BJ (cell line): ENCODE measurements around the gene PRKACA. TPM values are rescaled to one million over a fixed set of nuclear protein-coding genes. Genes with fewer than 3 reads are reported as not detected.
"Not testable (repeated sequence)": the region's sequence is repeated elsewhere in the genome, so short reads cannot be mapped to it uniquely, and the experiment has no call there.

Experiments used
- CTCF ChIA-PET: fragments of 350-600 bp; formaldehyde crosslinking; extraction: SDS; loops from one replicate; lab custom pipeline; 2021; ENCODE audit warnings: antibody characterized with exemption, inconsistent platforms; lab: Yijun Ruan, JAX
- POLR2A ChIA-PET: fragments of 300-600 bp; sonication (Branson Sonifier 250); formaldehyde crosslinking; extraction: SDS; loops from one replicate; lab custom pipeline; 2021; ENCODE audit warnings: antibody characterized with exemption; lab: Charles Lee
- DNase-seq: peaks from one replicate; pipeline ENCODE4 v3.0.0-alpha.2; 2011; ENCODE audit warnings: low read depth
- H3K27me3 ChIP-seq: 2 replicates; pipeline ENCODE4 v1.6.0; 2011; ENCODE audit warnings: low read length; ENCODE audit not compliant: control insufficient read depth, insufficient read depth
- H3K36me3 ChIP-seq: 2 replicates; pipeline ENCODE4 v1.5.1; 2011; ENCODE audit warnings: low read length; ENCODE audit not compliant: control insufficient read depth, insufficient read depth
- H3K4me3 ChIP-seq: 2 replicates; pipeline ENCODE4 v1.5.1; 2011; ENCODE audit warnings: low read depth, mild to moderate bottlenecking, control low read depth, low read length
- polyA plus RNA-seq: library from polyadenylated mRNA; depleted of rRNA; stranded (reverse); fragments of >200 nt; gene quantifications from 2 replicates; pipeline ENCODE4 v1.2.3, GENCODE V29; 2011
- TF ChIP-seq, protein P1 (sequence below): IDR thresholded peaks from 2 replicates; pipeline ENCODE4 v1.5.1; 2011; ENCODE audit warnings: low read depth, mild to moderate bottlenecking, control low read depth, inconsistent platforms, low read length, moderate library complexity; ENCODE audit not compliant: insufficient read depth

Gene PRKACA
- polyA plus RNA-seq, 1 experiment = 35.4 TPM

- TF ChIP-seq, protein P1, sequence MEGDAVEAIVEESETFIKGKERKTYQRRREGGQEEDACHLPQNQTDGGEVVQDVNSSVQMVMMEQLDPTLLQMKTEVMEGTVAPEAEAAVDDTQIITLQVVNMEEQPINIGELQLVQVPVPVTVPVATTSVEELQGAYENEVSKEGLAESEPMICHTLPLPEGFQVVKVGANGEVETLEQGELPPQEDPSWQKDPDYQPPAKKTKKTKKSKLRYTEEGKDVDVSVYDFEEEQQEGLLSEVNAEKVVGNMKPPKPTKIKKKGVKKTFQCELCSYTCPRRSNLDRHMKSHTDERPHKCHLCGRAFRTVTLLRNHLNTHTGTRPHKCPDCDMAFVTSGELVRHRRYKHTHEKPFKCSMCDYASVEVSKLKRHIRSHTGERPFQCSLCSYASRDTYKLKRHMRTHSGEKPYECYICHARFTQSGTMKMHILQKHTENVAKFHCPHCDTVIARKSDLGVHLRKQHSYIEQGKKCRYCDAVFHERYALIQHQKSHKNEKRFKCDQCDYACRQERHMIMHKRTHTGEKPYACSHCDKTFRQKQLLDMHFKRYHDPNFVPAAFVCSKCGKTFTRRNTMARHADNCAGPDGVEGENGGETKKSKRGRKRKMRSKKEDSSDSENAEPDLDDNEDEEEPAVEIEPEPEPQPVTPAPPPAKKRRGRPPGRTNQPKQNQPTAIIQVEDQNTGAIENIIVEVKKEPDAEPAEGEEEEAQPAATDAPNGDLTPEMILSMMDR = no peak
- Histone ChIP-seq H3K4me3 (no peak overlapping the region), H3K36me3 (no peaks in the 10 kb centered on the region), H3K27me3 (no peaks in the 10 kb centered on the region)
- DNase-seq = no peak
- CTCF ChIA-PET = interaction anchor here (0.9 to 1.8 kb wide), 4 partner anchors 10 to 21 kb away, joined by 3 to 12 read pairs (median 5); partner anchors contain the start of genes IL27RA, MISP3 and PALM3
- POLR2A ChIA-PET = no interaction called here
Observed at GRCh38 chr19:14051980-14052379, 65.6 kb downstream of the PRKACA start.

- CTCF ChIA-PET = interaction anchor here (0.6 to 1.6 kb wide), 7 partner anchors 8 to 165 kb away, joined by 3 to 10 read pairs (median 3); partner anchors contain the start of gene IL27RA
- H3K36me3 ChIP-seq, DNase-seq, H3K27me3 ChIP-seq, H3K4me3 ChIP-seq, POLR2A ChIA-PET: not testable (repeated sequence)
Observed at GRCh38 chr19:14050961-14051360, 66.6 kb downstream of the PRKACA start.

DNA sequence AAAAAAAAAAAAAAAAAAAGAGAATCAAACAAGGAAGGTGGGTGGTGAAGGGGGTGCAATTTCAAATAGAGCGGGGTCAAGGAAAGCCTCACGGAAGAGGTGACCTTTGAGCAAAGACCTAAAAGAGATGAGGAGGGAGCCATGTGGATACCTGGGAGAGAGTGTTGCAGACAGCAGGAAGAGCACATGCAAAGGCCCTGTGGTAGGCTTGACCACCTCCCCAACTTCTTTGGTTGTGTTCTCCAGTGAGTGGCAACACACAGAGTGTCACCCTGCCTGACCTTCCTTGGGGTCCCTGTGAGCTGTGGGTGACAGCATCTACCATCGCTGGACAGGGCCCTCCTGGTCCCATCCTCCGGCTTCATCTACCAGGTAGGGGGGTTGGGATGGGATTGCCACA lies 67.0 kb downstream of the PRKACA start:
- ChIA-PET CTCF (interaction anchor here (0.6 to 2.6 kb wide), 5 partner anchors 8 to 170 kb away, joined by 3 to 10 read pairs (median 7); no protein-coding TSS in a partner anchor), POLR2A (no interaction called here)
- TF ChIP-seq, protein P1 = no peak
- Histone ChIP-seq H3K36me3 (no peaks in the 10 kb centered on the region), H3K4me3 (no peak overlapping the region), H3K27me3 (no peaks in the 10 kb centered on the region)
- no peak for DNase-seq

DNA sequence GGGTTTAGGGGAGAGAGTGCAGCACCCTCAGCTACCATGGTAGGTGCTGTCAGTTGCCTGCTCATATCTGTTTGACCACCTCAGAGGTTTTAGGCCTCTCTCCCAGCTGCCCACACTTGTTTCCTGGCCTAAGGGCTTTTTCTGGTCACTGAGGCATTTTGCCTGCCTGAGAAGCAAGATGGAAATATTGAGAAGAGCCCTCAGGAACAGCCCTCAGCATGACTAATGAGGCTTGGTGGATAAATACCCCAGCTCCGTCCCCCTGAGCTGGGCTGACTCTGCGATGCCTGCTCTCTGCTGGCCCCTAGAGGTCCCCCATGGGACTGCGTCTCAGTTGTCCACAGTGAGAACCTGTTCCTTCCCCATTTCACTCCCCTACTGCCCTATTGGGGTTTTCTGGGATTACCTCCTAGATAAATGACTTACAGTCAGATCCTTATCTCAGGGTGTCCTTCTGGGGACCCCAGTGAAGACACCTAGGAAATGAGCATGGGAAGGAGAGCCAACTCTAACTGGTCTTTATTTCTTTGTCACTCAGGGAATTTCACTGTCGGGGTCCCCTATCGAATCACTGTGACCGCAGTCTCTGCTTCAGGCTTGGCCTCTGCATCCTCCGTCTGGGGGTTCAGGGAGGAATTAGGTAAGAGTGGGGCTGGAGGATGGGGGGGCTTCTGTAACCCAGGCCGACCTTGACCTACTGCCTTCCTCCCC lies 69.0 kb downstream of the PRKACA start:
- Histone ChIP-seq H3K27me3 (no peaks in the 10 kb centered on the region), H3K36me3 (no peaks in the 10 kb centered on the region), H3K4me3 (no peak overlapping the region)
- POLR2A ChIA-PET = no interaction called here
- no peak for DNase-seq
- TF ChIP-seq, protein P1 = peak; percentile 89
- CTCF ChIA-PET = interaction anchor here (0.7 to 3.5 kb wide), 13 partner anchors 11 to 452 kb away, joined by 3 to 20 read pairs (median 4); partner anchors contain the start of genes IL27RA and MISP3

DNA sequence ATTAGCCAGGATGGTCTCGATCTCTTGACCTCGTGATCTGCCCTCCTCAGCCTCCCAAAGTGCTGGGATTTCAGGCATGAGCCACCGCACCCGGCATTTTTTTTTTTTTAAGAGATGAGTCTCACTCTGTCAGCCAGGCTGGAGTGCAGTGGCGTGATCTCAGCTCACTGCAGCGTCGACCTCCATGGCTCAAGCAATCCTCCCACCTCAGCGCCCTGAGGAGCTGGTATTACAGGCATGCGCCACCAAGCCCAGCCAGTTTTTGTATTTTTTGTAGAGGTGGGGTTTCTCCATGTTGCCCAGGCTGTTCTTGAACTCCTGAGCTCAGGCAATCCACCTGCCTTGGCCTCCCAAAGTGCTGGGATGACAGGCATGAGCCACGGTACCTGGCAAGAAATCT lies 69.7 kb downstream of the PRKACA start:
- CTCF ChIA-PET = interaction anchor here (0.7 to 3.5 kb wide), 11 partner anchors 12 to 451 kb away, joined by 3 to 20 read pairs (median 4); partner anchors contain the start of gene IL27RA
- H3K4me3 ChIP-seq, POLR2A ChIA-PET, H3K27me3 ChIP-seq, H3K36me3 ChIP-seq, DNase-seq: not testable (repeated sequence)
